ENCODE results near the gene TMPRSS11F.
"Not testable (repeated sequence)": the region's sequence is repeated elsewhere in the genome, so short reads cannot be mapped to it uniquely, and the experiment has no call there.

TMPRSS11F gene

GRCh38 chr4:68129793-68130192 lies at the start of gene TMPRSS11F:
TSS of gene TMPRSS11F (minus strand) at chr4:68129869. CDS start at chr4:68129820, 49 bp downstream.
- DNase-seq: no peak

GRCh38 chr4:68176904-68177303 lies 47.2 kb upstream of the TMPRSS11F start:
- no peak for DNase-seq

GRCh38 chr4:68176500-68176899 lies 46.8 kb upstream of the TMPRSS11F start:
- no peak for DNase-seq

GRCh38 chr4:68175562-68176155 lies 46.0 kb upstream of the TMPRSS11F start:
- no peak for DNase-seq

- DNase-seq: not testable (repeated sequence)
These were observed 44.7 kb upstream of the TMPRSS11F start for GRCh38 chr4:68174389-68174788.

GRCh38 chr4:68172147-68172546 lies 42.5 kb upstream of the TMPRSS11F start:
- not testable (repeated sequence) for DNase-seq

GRCh38 chr4:68167706-68168105 lies 38.0 kb upstream of the TMPRSS11F start:
- no peak for DNase-seq

- no peak for DNase-seq
These were observed 37.5 kb upstream of the TMPRSS11F start for GRCh38 chr4:68167166-68167565.

- no peak for DNase-seq
These were observed 34.1 kb upstream of the TMPRSS11F start for GRCh38 chr4:68163754-68164153.

GRCh38 chr4:68162196-68162595 lies 32.5 kb upstream of the TMPRSS11F start:
- DNase-seq: no peak

GRCh38 chr4:68152411-68152810 lies 22.7 kb upstream of the TMPRSS11F start:
- no peak for DNase-seq

- no peak for DNase-seq
These were observed 19.4 kb upstream of the TMPRSS11F start for GRCh38 chr4:68148800-68149685.

GRCh38 chr4:68147079-68147478 lies 17.4 kb upstream of the TMPRSS11F start:
- no peak for DNase-seq

GRCh38 chr4:68145261-68145660 lies 15.6 kb upstream of the TMPRSS11F start:
- no peak for DNase-seq

GRCh38 chr4:68141852-68142251 lies 12.2 kb upstream of the TMPRSS11F start:
- no peak for DNase-seq

- no peak for DNase-seq
These were observed 2.7 kb upstream of the TMPRSS11F start for GRCh38 chr4:68132342-68132741.

GRCh38 chr4:68124262-68124661 lies 5.4 kb downstream of the TMPRSS11F start:
- DNase-seq: no peak

- no peak for DNase-seq
These were observed 6.1 kb downstream of the TMPRSS11F start for GRCh38 chr4:68123525-68123924.

GRCh38 chr4:68119921-68120320 lies 9.7 kb downstream of the TMPRSS11F start:
- no peak for DNase-seq

GRCh38 chr4:68110441-68110840 lies 19.2 kb downstream of the TMPRSS11F start:
- no peak for DNase-seq

- no peak for DNase-seq
These were observed 19.8 kb downstream of the TMPRSS11F start for GRCh38 chr4:68109868-68110267.

GRCh38 chr4:68082758-68083157 lies 46.9 kb downstream of the TMPRSS11F start:
- no peak for DNase-seq

- DNase-seq: no peak
These were observed 49.7 kb downstream of the TMPRSS11F start for GRCh38 chr4:68079928-68080327.

- DNase-seq: no peak
These were observed 51.9 kb downstream of the TMPRSS11F start for GRCh38 chr4:68077737-68078136.

All from activated effector memory CD4-positive, alpha-beta T cell treated with anti-CD3 and anti-CD28 coated beads, Interleukin-2, amount 50 U/mL, for 16 hours (primary cell).